ENCODE results near the gene SPPL2C.

DNA sequence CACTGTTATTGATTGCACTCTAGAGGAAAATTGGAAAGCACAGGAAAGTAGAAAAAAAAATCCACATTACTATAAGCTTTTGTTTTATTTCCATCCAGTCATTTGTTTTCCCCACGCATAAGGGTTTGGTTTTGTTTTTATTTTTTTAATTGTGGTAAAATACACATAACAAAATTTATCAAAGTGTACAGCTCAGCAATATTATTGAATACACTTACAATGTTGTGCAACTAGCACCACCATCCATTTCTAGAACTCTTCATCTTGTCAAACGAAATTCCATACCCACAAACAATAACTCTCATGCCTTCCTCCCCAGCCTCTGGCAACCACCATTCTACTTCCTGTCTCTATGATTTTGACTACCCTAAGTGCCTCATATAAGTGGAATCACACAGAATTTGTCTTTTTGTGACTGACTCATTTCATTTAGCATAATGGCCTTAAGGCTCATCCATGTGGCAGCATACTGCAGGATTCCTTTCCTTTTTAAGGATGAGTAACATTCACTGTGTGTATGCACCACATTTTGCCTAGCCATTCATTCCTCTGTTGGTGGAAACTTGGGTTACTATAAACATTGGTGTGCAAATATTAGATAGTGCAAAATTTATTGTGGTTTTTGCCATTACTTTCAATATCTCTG lies 11.1 kb downstream of the SPPL2C start:
- TF ChIP-seq EZH2 (IDR thresholded peaks at IDR 0.05; ENCODE audit: borderline replicate concordance, low read length): no peak
- TF ChIP-seq, protein P1, sequence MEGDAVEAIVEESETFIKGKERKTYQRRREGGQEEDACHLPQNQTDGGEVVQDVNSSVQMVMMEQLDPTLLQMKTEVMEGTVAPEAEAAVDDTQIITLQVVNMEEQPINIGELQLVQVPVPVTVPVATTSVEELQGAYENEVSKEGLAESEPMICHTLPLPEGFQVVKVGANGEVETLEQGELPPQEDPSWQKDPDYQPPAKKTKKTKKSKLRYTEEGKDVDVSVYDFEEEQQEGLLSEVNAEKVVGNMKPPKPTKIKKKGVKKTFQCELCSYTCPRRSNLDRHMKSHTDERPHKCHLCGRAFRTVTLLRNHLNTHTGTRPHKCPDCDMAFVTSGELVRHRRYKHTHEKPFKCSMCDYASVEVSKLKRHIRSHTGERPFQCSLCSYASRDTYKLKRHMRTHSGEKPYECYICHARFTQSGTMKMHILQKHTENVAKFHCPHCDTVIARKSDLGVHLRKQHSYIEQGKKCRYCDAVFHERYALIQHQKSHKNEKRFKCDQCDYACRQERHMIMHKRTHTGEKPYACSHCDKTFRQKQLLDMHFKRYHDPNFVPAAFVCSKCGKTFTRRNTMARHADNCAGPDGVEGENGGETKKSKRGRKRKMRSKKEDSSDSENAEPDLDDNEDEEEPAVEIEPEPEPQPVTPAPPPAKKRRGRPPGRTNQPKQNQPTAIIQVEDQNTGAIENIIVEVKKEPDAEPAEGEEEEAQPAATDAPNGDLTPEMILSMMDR (conservative IDR thresholded peaks at IDR 0.05 in 1 of 2, IDR thresholded peaks at IDR 0.05 in 1 of 2; ENCODE audit: extremely low read depth in 1 of 2, insufficient read depth in 1 of 2, low read depth in 1 of 2, low read length in 2 of 2): no peak
